GM21529 (cell line): ENCODE measurements around the gene FHIP1B.

Experiments
- ATAC-seq: cut with Tn5 transposase; IDR thresholded peaks from one replicate; pipeline ENCODE4 v1.9.1; 2021; ENCODE audit not compliant: unreplicated experiment

FHIP1B gene

GRCh38 chr11:6240781-6241180 lies 6.3 kb upstream of the FHIP1B start:
- no peak for ATAC-seq

GRCh38 chr11:6240139-6240538 lies 5.7 kb upstream of the FHIP1B start:
- ATAC-seq, result no peak

GRCh38 chr11:6238902-6239301 lies 4.5 kb upstream of the FHIP1B start, which contains the start of gene CNGA4:
CNGA4 (plus strand) TSS chr11:6239089; CDS start chr11:6239207, 118 bp downstream.
- no peak for ATAC-seq

GRCh38 chr11:6237761-6238302 lies 3.4 kb upstream of the FHIP1B start:
- no peak for ATAC-seq

GRCh38 chr11:6237266-6237665 lies 2.8 kb upstream of the FHIP1B start:
- ATAC-seq, result no peak

GRCh38 chr11:6233984-6234386 lies 451 bp downstream of the FHIP1B start:
- ATAC-seq, result no peak

- ATAC-seq, result no peak
These were observed 1.5 kb downstream of the FHIP1B start for GRCh38 chr11:6232899-6233298.

GRCh38 chr11:6229911-6230310 lies 4.5 kb downstream of the FHIP1B start:
- no peak for ATAC-seq

- ATAC-seq, result no peak
These were observed 5.9 kb downstream of the FHIP1B start for GRCh38 chr11:6228520-6228919.

- no peak for ATAC-seq
These were observed 8.5 kb downstream of the FHIP1B start for GRCh38 chr11:6225896-6226295.

GRCh38 chr11:6225024-6225423 lies 9.4 kb downstream of the FHIP1B start:
- no peak for ATAC-seq

- ATAC-seq, result no peak
These were observed 10.0 kb downstream of the FHIP1B start for GRCh38 chr11:6224421-6224820.

GRCh38 chr11:6223854-6224253 lies 10.6 kb downstream of the FHIP1B start:
- ATAC-seq, result no peak

GRCh38 chr11:6219359-6219758 lies 15.1 kb downstream of the FHIP1B start:
- ATAC-seq, result no peak

GRCh38 chr11:6217722-6218121 lies 16.7 kb downstream of the FHIP1B start:
- no peak for ATAC-seq

GRCh38 chr11:6216501-6216900 lies 17.9 kb downstream of the FHIP1B start:
- ATAC-seq, result no peak

GRCh38 chr11:6214530-6214929 lies 19.9 kb downstream of the FHIP1B start:
- ATAC-seq, result no peak

GRCh38 chr11:6210274-6210955 lies 24.0 kb downstream of the FHIP1B start:
- ATAC-seq, result no peak

GRCh38 chr11:6209801-6210200 lies 24.6 kb downstream of the FHIP1B start:
- ATAC-seq, result no peak

- ATAC-seq, result no peak
These were observed 27.8 kb downstream of the FHIP1B start for GRCh38 chr11:6206456-6207180.

- no peak for ATAC-seq
These were observed 29.1 kb downstream of the FHIP1B start, which contains the start of gene C11orf42 for GRCh38 chr11:6205366-6205765. C11orf42 (plus strand) TSS chr11:6205557; CDS start chr11:6205616, 59 bp downstream.

GRCh38 chr11:6204706-6205105 lies 29.7 kb downstream of the FHIP1B start:
- no peak for ATAC-seq
